Posterior cingulate gyrus (tissue), 11 donors: ENCODE measurements around the gene OSBPL5.

ENCODE experiments used
- DNase-seq, 10 donors: peaks; one replicate each; pipeline versions ENCODE4 v3.0.0 to v3.0.0-alpha.2; 2020 to 2021; ENCODE audit warnings: mixed read lengths in 3 of 10
- intact Hi-C: fragments of 100-400 bp; cut with DNase I; formaldehyde crosslinking; loops from one replicate; pipeline ENCODE4 v1.15.1; 2023

The OSBPL5 gene

GRCh38 chr11:3139481-3140290, 25.4 kb downstream of the OSBPL5 start:
- DNase-seq, result peak in 3 of 10 donors; percentile 65 to 79 (median 69)

DNA sequence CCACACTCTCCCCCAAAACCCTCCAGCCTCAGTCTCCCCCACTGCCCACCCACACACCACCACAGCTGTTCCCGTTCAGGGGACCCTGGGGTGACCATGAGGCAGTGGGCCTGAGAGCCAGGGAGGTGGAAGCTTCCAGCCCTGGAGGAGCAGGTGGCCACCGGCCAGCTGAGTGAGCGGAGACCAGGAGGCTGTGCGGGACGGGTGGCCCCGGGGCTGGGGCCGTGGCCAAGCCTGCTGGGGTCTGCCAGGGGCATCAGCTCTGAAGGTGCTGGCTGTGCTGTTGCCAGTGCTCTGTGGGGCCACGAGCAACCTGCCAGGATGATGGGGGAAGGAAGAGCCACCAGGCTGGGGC, 26.0 kb downstream of the OSBPL5 start:
- peak in 1 of 10 donors; percentile 69 for DNase-seq

More at GRCh38 chr11:3139481-3140290, 25.4 kb downstream of the OSBPL5 start:
- intact Hi-C loops, result no loop called here

GRCh38 chr11:3138178-3139085, 26.7 kb downstream of the OSBPL5 start:
- intact Hi-C loops, result no loop called here
- DNase-seq, result peak in 4 of 10 donors; percentile 18 to 83 (median 77)

More for the DNA sequence above, 26.0 kb downstream of the OSBPL5 start:
- intact Hi-C loops, result no loop called here

DNA sequence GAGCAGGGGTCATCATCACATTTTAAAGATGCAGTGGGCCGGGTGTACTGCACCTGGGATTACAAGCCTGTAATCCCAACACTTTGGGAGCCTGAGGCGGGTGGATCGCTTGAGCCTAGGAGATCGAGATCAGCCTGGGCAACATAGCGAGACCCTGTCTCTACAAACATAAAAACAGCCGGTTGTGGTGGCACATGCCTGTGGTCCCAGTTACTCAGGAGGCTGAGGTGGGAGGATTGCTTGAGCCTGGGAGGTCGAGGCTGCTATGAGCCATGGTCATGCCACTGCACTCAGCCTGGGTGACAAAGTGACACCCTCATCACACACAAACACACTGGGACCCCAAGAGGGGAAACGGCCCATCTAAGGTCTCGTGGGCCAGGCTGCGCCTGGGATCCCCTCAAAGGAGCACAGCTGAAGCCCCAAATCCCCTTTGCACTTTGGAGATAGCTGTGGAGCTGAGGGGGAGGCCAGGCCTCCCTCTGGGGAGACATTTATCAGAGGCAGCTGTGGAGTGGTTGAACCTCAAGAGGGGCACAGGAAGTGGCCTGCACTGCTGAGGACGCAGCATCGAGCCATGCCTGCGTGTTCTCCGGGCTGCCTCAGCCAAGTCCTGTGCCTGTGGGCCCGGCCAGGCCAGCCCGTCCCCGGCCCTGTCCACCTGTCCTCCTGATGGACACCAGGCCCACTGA, 27.5 kb downstream of the OSBPL5 start:
- peak in 4 of 10 donors; percentile 2 to 75 (median 22) for DNase-seq

DNA sequence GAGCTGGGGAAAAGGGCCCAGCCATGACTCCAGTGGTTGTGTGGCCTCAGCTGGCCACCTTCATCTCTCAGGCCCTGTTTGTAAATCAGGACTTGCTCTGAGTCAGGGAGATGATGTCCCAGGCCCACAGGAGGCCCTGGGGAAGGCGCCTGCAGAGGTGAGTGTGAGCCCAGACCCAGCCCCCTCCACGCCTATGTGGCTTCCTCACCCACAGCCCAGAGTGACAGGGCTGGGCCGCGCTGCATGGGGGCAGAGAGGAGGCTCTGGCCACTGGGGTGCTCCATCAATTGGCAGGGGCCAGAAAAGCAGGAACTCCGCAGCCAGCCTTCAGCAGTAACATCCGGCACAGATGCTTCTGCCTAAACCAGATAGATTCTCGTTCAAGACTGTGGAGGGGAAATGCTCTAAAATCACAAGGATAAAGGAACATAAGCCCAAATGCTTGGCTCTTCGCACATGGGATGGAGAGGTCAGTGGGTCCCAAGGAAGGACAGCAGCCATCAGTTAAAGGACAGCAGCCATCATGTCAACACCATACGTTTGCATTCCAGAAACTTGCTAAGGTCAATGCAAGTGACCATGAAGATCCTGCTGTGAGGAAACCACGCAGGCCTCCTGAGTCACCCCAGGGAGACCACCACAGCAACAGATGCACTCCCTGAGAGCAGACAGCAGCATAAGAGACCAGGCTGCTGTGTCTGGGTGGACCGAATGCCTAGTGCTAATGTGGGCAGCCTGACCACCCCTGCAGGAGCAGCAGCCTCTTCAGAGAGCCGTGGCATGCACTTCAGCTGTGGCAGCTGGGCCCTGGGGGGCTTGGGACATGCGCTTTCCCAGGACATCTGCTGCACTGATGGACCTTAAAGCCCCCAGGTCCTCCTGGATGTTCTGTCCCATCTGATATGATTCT, 28.3 kb downstream of the OSBPL5 start:
- DNase-seq, result peak in 4 of 10 donors; percentile 3 to 72 (median 54)
- intact Hi-C loops, result no loop called here

More for the DNA sequence above, 27.5 kb downstream of the OSBPL5 start:
- intact Hi-C loops, result no loop called here

DNA sequence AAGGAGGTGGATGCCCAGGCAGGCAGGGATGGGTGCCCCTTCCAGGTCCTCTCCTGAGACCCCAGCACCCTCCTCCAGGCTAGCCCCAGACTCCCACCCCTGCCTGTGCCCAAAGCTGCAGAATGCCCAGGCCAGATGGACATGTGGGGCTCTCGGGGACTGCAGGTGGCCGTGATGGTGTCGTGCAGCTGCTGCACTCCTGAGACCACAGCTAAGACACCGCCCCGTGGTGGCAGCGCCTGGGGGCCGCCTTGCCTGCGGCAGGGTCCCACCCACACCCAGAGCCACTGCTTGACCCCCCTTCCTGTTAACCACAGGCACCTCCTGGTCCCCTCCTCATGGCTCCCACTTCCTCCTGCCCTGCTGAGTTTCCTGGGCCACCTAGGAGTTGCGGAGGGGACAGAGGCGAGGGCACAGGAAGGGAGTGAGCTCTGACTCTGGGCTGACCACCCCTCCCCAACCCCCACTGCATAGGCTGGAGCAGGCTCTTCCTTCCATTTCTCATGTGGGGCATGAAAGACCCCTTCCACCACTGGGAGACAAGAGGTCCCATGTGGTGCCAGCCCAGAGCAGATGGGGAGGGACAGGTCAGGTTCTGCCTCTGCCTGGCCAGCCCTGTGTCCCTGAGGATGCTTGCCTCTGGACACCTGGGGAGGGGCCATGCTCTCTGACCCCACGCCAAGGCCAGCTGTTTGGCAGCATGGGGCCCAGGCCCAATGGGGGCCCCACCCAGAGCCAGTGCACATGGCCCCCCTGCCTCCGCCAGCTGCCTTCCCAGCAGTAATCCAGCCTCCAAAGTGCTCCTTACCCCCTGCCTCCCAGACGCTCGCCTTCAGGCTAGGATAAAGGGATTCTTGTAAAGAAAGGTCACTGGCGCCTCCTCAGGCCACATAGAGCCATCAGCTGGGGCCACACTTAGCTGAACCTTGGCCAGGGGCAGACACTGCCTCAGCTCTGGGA, 29.3 kb downstream of the OSBPL5 start:
- peak in 6 of 10 donors; percentile 6 to 83 (median 42) for DNase-seq
- intact Hi-C loops, result no loop called here

- intact Hi-C loops, result no loop called here
- DNase-seq, result peak in 6 of 10 donors; percentile 3 to 80 (median 36)
These were observed 30.2 kb downstream of the OSBPL5 start for GRCh38 chr11:3134651-3135480.

- peak in 4 of 10 donors; percentile 5 to 63 (median 40) for DNase-seq
- intact Hi-C loops, result no loop called here
These were observed 30.9 kb downstream of the OSBPL5 start for GRCh38 chr11:3134218-3134621.

DNA sequence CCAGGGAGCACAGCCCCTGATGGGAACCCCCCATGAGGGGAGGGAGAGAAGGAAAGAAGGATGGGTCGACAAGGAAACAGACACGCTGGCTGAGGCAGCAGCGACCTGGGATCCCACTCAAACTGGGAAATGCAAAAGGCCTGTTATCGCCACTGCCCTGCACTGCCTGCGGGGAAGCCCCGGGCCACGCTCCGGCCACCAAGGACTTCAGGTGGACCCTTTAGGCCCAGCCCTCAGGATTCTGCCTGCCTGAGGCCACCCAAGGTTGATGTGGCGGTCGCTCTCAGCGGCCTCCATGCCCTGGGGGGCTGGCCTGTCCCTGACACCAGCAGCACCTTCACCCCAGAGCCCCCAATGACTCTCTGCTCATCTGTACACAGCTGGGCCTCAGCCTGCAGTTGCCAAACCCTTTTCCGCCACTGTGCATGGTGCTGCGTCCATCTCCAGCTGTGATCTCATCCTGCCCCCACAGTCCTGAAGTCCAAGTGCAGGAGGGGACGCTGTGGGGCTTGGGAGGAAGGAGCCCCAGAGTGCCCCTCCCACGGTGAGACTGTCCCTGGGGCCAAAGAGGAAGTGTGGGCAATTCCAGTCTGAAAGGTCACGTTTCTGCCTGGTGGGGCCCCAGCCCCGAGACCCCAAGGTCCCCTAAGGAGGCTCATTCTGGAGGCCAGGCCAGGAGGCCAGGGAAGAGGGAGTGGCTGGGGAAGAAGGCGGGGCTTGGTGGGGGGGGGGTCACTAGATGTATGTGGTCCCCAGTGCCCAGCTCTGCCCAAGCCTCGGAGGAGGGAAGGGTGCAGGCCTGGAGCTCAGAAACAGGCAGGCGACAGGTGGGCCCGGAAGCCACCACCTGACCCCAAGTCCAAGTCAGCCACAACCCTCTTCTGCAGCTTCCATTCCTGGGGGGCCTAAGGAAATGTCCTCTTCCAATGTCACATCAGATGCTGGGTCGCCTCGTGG, 31.6 kb downstream of the OSBPL5 start:
- DNase-seq, result peak in 5 of 10 donors; percentile 1 to 72 (median 64)

DNA sequence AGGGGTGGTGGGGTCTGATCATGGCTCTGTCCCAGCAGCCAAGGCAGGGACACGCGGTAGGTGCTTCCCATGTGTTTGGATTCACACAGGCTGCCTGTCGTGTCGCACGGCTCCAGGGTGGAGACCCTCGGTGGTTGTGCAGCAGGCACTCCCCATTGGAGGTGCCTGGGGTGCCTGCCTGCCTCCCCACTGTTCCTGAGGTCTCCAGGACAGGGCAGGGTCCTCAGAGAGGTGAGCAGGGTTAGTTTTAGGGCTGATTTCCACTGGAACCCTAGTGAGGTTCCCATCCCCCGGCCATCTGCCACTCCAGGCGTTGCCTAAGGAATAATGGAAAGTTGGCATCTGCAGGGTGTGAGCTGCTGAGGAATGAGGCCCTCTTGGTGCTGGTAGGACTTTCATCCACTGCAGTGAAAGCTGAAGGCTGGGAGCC, 32.3 kb downstream of the OSBPL5 start:
- intact Hi-C loops, result no loop called here
- peak in 4 of 10 donors; percentile 4 to 61 (median 22) for DNase-seq

More for the DNA sequence above, 31.6 kb downstream of the OSBPL5 start:
- intact Hi-C loops, result no loop called here

DNA sequence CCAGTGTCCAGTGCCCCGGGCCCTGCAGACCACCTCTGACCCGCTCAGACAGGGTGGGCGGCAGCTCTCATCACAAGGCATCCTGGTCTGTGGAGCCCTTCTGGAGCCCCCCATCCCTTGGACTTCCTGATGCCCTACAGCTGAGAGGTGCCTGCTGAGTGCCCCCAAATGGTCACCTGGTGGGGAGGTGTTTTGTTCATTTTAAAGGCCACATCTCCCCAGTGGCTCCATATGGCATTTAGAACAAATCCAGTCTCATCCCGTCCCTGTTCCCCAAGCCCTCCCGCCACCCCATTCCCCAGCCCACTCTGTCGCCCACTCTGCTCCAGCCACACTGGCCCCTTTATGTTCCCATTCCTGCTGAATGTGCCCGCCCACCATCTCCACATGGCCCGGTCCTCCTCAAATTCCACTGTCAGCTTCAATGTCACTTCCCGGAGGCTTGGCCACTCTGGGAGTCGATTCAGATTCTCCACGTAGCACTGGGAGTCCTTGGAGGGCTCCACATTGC, 32.8 kb downstream of the OSBPL5 start:
- peak in 6 of 10 donors; percentile 5 to 76 (median 36) for DNase-seq

GRCh38 chr11:3131330-3131941, 33.7 kb downstream of the OSBPL5 start:
- DNase-seq, result no peak
- intact Hi-C loops, result no loop called here

More for the DNA sequence above, 32.8 kb downstream of the OSBPL5 start:
- intact Hi-C loops, result no loop called here

DNA sequence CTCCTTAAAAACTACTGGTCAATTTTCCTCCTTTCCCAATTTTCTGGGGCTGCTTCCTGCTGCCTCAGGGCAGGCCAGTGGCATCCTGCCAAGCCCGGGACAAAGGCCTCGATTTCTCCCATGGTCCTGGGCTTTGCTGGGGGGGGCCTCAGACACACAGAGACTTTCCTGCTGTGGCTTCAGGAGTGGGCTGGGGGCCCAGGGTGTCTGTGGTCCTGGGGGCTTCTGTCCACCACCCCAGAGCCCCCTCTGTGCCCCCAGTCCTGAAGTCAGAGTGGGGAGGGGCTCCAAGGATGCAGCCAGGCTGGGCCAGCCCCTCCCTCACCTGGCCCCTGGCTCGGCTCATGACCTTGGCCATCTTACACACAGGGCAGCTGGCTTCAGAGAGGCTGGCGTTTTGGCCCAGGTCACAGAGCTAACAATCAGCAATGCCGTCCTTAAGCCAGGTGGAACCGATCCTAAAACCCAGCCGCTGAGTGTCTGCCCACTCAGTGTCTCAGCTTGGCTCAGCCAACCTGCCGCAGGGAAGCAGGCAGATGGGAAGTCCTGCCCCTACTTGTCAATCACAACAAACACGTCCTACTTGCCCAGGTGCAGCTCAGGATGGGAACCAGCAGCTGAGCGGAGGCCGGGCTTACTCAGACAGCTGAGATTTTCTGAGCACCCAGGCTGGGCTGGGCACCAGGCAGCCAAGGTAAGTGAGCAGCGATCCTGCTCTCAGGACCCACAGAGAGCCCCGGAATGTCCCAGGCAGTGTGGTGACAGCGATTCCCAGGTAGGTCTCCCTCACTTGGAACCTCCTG, 34.6 kb downstream of the OSBPL5 start:
- peak in 9 of 10 donors; percentile 7 to 95 (median 63) for DNase-seq
- intact Hi-C loops, result no loop called here

- intact Hi-C loops, result loop anchor here (5.0 kb wide), 1 partner anchor 38 kb away; the partner anchor contains the start of gene OSBPL5
- DNase-seq, result peak in 6 of 10 donors; percentile 2 to 85 (median 36)
These were observed 35.4 kb downstream of the OSBPL5 start for GRCh38 chr11:3129591-3130268.
